Gastroesophageal sphincter (tissue), 4 donors: ENCODE measurements around the gene RUFY3. TPM values are rescaled to one million over a fixed set of nuclear protein-coding genes. Genes with fewer than 3 reads are reported as not detected.
A peak's percentile ranks its signal among the peaks of the same experiment; 100 is the strongest.

Source experiments
- ATAC-seq: fragments of 150-250 bp; one replicate; pipeline ENCODE4 v1.9.1; 2016; ENCODE audit warnings: mild to moderate bottlenecking, moderate library complexity
- H3K27ac ChIP-seq, 4 donors: fragments of 200-600 bp; sonication (generic) in 3 of 4; 1 replicate in 3 of 4; 2 replicates in 1 of 4; pipeline ENCODE4 v1.5.1; 2016 to 2019
- H3K27me3 ChIP-seq: fragments of 200-600 bp; sonication (generic); one replicate; pipeline ENCODE4 v1.5.1; 2019
- H3K36me3 ChIP-seq, 2 donors: fragments of 200-600 bp; sonication (generic); one replicate each; pipeline ENCODE4 v1.5.1; 2019; ENCODE audit warnings: control low read depth in 1 of 2
- H3K4me1 ChIP-seq, 3 donors: fragments of 200-600 bp; sonication (generic); 1 replicate in 2 of 3; 2 replicates in 1 of 3; pipeline ENCODE4 v1.5.1; 2016 to 2019; ENCODE audit warnings: control low read depth in 2 of 3
- H3K4me3 ChIP-seq, 2 donors: fragments of 200-600 bp; sonication (generic); one replicate each; pipeline ENCODE4 v1.5.1; 2019; ENCODE audit warnings: mild to moderate bottlenecking in 1 of 2, moderate library complexity in 1 of 2
- H3K9me3 ChIP-seq, 3 donors: fragments of 200-600 bp; sonication (generic); one replicate each; pipeline ENCODE4 v1.5.1; 2017 to 2019; ENCODE audit warnings: control low read depth in 2 of 3
- CTCF ChIP-seq, 4 experiments: fragments of 200-600 bp in 2 of 4; fragments of 450-650 bp in 2 of 4; sonication (generic) in 1 of 4; IDR thresholded peaks; one replicate each; pipeline ENCODE4 v1.5.1; 2017 to 2019; ENCODE audit warnings: antibody characterized with exemption in 4 of 4, mild to moderate bottlenecking in 2 of 4, moderate library complexity in 2 of 4
- EP300 ChIP-seq: sonication (generic); formaldehyde crosslinking; IDR thresholded peaks from one replicate; pipeline ENCODE4 v1.6.1; 2017; ENCODE audit warnings: antibody characterized with exemption, mild to moderate bottlenecking
- POLR2A ChIP-seq, 2 donors: fragments of 450-650 bp; IDR thresholded peaks; one replicate each; pipeline ENCODE4 v1.6.1; 2017; ENCODE audit warnings: antibody characterized with exemption in 2 of 2, mild to moderate bottlenecking in 2 of 2, moderate library complexity in 1 of 2
- POLR2AphosphoS5 ChIP-seq: sonication (generic); formaldehyde crosslinking; IDR thresholded peaks from one replicate; pipeline ENCODE4 v1.6.1; 2017; ENCODE audit warnings: antibody characterized with exemption
- WGBS, 2 donors: methylation state at CpG; one replicate each; pipeline ENCODE4 v1.1.5; 2018; ENCODE audit warnings: low coverage in 1 of 2; 5-methylcytosine and 5-hydroxymethylcytosine counted together
- total RNA-seq, 4 donors: library from RNA; depleted of rRNA; stranded (reverse); fragments of >200 nt; gene quantifications; one replicate each; pipeline ENCODE4 v1.1.0, GENCODE V29; 2016

RUFY3 gene
- total RNA-seq = 10 to 100 TPM; 40.4 to 57.7 (median 49.7) TPM

GRCh38 chr4:70721747-70722146 lies at the start of gene RUFY3:
TSS of gene RUFY3 (plus strand) at chr4:70721964. CDS start at chr4:70722574, 610 bp downstream.
- Histone ChIP-seq H3K4me3 (peak within 1 kb of the TSS; percentile 41 to 49), H3K36me3 (peaks cover 0 to 6% of the 10 kb centered on the region in 2 donors), H3K4me1 (peaks cover 0 to 37% (median 0%) of the 10 kb centered on the region in 3 donors), H3K27me3 (no peaks in the 10 kb centered on the region), H3K27ac (peak within 1 kb of the TSS; percentile 4 to 78 (median 58)), H3K9me3 (no peaks in the 10 kb centered on the region)
- peak; percentile 26 for TF ChIP-seq POLR2AphosphoS5
- TF ChIP-seq CTCF (IDR thresholded peaks at IDR 0.05) = no peak
- ATAC-seq = peak; percentile 94
- 10 to 40% methylated on average over 3 of the region's 3 CpGs for WGBS, 2 donors

GRCh38 chr4:70674191-70674590 lies 47.6 kb upstream of the RUFY3 start:
- Histone ChIP-seq H3K4me1 (no peaks in the 10 kb centered on the region), H3K27me3 (no peaks in the 10 kb centered on the region), H3K36me3 (no peaks in the 10 kb centered on the region), H3K27ac (no peak overlapping the region), H3K9me3 (no peaks in the 10 kb centered on the region), H3K4me3 (no peak overlapping the region)
- no peak for TF ChIP-seq EP300
- TF ChIP-seq CTCF (IDR thresholded peaks at IDR 0.05) = no peak
- no peak for TF ChIP-seq POLR2A (IDR thresholded peaks at IDR 0.05)
- no peak for TF ChIP-seq POLR2AphosphoS5
- no peak for ATAC-seq

- TF ChIP-seq POLR2A (IDR thresholded peaks at IDR 0.05) = no peak
- no peaks in the 10 kb centered on the region for H3K9me3 ChIP-seq
- no peaks in the 10 kb centered on the region for H3K27me3 ChIP-seq
- H3K4me3 ChIP-seq = no peak overlapping the region
- WGBS, 2 donors = 29 to 54% methylated on average over 1 of the region's 1 CpG
- H3K4me1 ChIP-seq = no peaks in the 10 kb centered on the region
- no peak for ATAC-seq
- no peak overlapping the region for H3K27ac ChIP-seq
- no peaks in the 10 kb centered on the region for H3K36me3 ChIP-seq
Observed at GRCh38 chr4:70674731-70675130, 47.0 kb upstream of the RUFY3 start.

GRCh38 chr4:70676554-70677090 lies 45.1 kb upstream of the RUFY3 start:
- Histone ChIP-seq H3K4me3 (no peak overlapping the region), H3K9me3 (no peaks in the 10 kb centered on the region), H3K36me3 (no peaks in the 10 kb centered on the region), H3K27ac (no peak overlapping the region), H3K4me1 (no peaks in the 10 kb centered on the region), H3K27me3 (no peaks in the 10 kb centered on the region)
- WGBS, 2 donors = 84 to 100% methylated on average over 6 of the region's 6 CpGs
- TF ChIP-seq POLR2AphosphoS5 (no peak), EP300 (no peak), POLR2A (IDR thresholded peaks at IDR 0.05) (no peak), CTCF (IDR thresholded peaks at IDR 0.05) (no peak)
- ATAC-seq = no peak

- no peaks in the 10 kb centered on the region for H3K27me3 ChIP-seq
- no peak for TF ChIP-seq POLR2AphosphoS5
- TF ChIP-seq POLR2A (IDR thresholded peaks at IDR 0.05) = no peak
- no peak for TF ChIP-seq CTCF (IDR thresholded peaks at IDR 0.05)
- no peak for TF ChIP-seq EP300
- no peak overlapping the region for H3K27ac ChIP-seq
- H3K9me3 ChIP-seq = no peaks in the 10 kb centered on the region
- ATAC-seq = no peak
- 93% methylated on average over 1 of the region's 1 CpG; no CpG with 5 or more reads in 1 of the 2 donors for WGBS, 2 donors
- H3K4me3 ChIP-seq = no peak overlapping the region
- no peaks in the 10 kb centered on the region for H3K36me3 ChIP-seq
- H3K4me1 ChIP-seq = no peaks in the 10 kb centered on the region
Observed at GRCh38 chr4:70678383-70678999, 43.3 kb upstream of the RUFY3 start.
